HepG2 (cell line): ENCODE data around the gene PTEN. TPM values are rescaled to one million over a fixed set of nuclear protein-coding genes. Genes with fewer than 3 reads are reported as not detected.

Experiments
- ATAC-seq: fragments of 200-7000 bp; cut with Tn5 transposase; 3 replicates; pipeline ENCODE4 v1.9.1; 2020; ENCODE audit warnings: mild to moderate bottlenecking, moderate library complexity
- BruUV-seq: library from RNA; stranded (reverse); fragments of 400-500 nt; replicated peaks from 2 replicates; lab custom pipeline; 2021; lab: Mats Ljungman, UMichigan
- CTCF ChIA-PET: fragments of 300-600 bp; formaldehyde crosslinking; extraction: SDS; loops from one replicate; lab custom pipeline; 2021; ENCODE audit warnings: low total read pairs, inconsistent platforms, low intra/inter-chr PET ratio; lab: Yijun Ruan, JAX
- POLR2A ChIA-PET: fragments of 350-600 bp; sonication (Branson Sonifier 250); formaldehyde crosslinking; loops from one replicate; lab custom pipeline; 2020; ENCODE audit warnings: antibody characterized with exemption, inconsistent platforms; lab: Yijun Ruan, JAX
- DNase-seq: peaks from one replicate; pipeline ENCODE4 v3.0.0-alpha.2; 2015; ENCODE audit warnings: low spot score
- FAIRE-seq: peaks from 3 replicates; lab custom pipeline; 2011; peaks lifted over from hg19 to GRCh38; lab: Jason Lieb, UNC
- H2AFZ ChIP-seq: one replicate; pipeline ENCODE4 v1.6.1; 2011; ENCODE audit warnings: low read length, inconsistent platforms
- H3K27ac ChIP-seq: fragments of 300-600 bp; 3 replicates; pipeline ENCODE4 v1.8.0; 2011; ENCODE audit warnings: mixed run types, mild to moderate bottlenecking, mixed read lengths, low read length, inconsistent platforms; ENCODE audit not compliant: insufficient read depth; ENCODE audit errors: extremely low read length
- H3K27me3 ChIP-seq, 2 experiments: fragments of 200-600 bp in 1 of 2; 2 replicates in 1 of 2; 3 replicates in 1 of 2; pipeline versions ENCODE4 v1.6.0 to v1.8.0; 2011; ENCODE audit warnings: low read length in 2 of 2, mild to moderate bottlenecking in 2 of 2, moderate library complexity in 2 of 2, inconsistent platforms in 1 of 2; ENCODE audit not compliant: insufficient read depth in 2 of 2, control insufficient read depth in 1 of 2
- H3K36me3 ChIP-seq, 2 experiments: fragments of 200-600 bp in 1 of 2; replicated peaks in 1 of 2; 2 replicates in 1 of 2; 3 replicates in 1 of 2; pipeline versions ENCODE4 v1.5.1 to v1.8.0; 2011; ENCODE audit warnings: low read length in 2 of 2, inconsistent platforms in 1 of 2; ENCODE audit not compliant: insufficient read depth in 2 of 2, control insufficient read depth in 1 of 2
- H3K4me1 ChIP-seq: 2 replicates; pipeline ENCODE4 v1.5.1; 2012; ENCODE audit warnings: low read length, inconsistent platforms; ENCODE audit not compliant: insufficient read depth
- H3K4me2 ChIP-seq: 2 replicates; pipeline ENCODE4 v1.6.0; 2011; ENCODE audit warnings: low read depth, low read length, inconsistent platforms
- H3K4me3 ChIP-seq, 3 experiments: fragments of 200-600 bp in 1 of 3; sonication (generic), shearing (Covaris generic) in 1 of 3; replicated peaks in 1 of 3; 2 replicates each; pipeline ENCODE4 v1.5.1; 2011 to 2016; ENCODE audit warnings: low read length in 3 of 3, inconsistent platforms in 2 of 3, low read depth in 2 of 3, mild to moderate bottlenecking in 2 of 3, control low read depth in 1 of 3, mixed read lengths in 1 of 3; ENCODE audit not compliant: insufficient read depth in 1 of 3
- H3K79me2 ChIP-seq: one replicate; pipeline ENCODE4 v1.6.1; 2011; ENCODE audit warnings: low read length, inconsistent platforms; ENCODE audit not compliant: insufficient read depth
- H3K9ac ChIP-seq: 2 replicates; pipeline ENCODE4 v1.6.0; 2011; ENCODE audit warnings: mild to moderate bottlenecking, low read depth, low read length, inconsistent platforms; ENCODE audit not compliant: insufficient read depth
- H3K9me3 ChIP-seq: 2 replicates; pipeline ENCODE4 v1.5.1; 2012; ENCODE audit warnings: mild to moderate bottlenecking, low read length
- H4K20me1 ChIP-seq: 2 replicates; pipeline ENCODE4 v1.6.0; 2011; ENCODE audit warnings: inconsistent platforms, mild to moderate bottlenecking, low read length, moderate library complexity; ENCODE audit not compliant: insufficient read depth
- E2F1 ChIP-seq: sonication (generic); formaldehyde crosslinking; IDR thresholded peaks from 2 replicates; pipeline ENCODE4 v1.5.0; 2020; ENCODE audit warnings: missing genetic modification reagents
- FOSL1 ChIP-seq: sonication (generic); formaldehyde crosslinking; IDR thresholded peaks from 2 replicates; pipeline ENCODE4 v1.9.0; 2021; ENCODE audit warnings: missing genetic modification reagents, borderline replicate concordance
- FOXA3 ChIP-seq: IDR thresholded peaks from 2 replicates; pipeline ENCODE4 v1.6.1; 2016; ENCODE audit warnings: missing genetic modification reagents, missing compliant biosample characterization
- IRX3 ChIP-seq: sonication (generic); formaldehyde crosslinking; IDR thresholded peaks from 2 replicates; pipeline ENCODE4 v1.8.1; 2023; ENCODE audit warnings: mild to moderate bottlenecking, low read depth, missing genetic modification reagents, borderline replicate concordance
- MAFF ChIP-seq: IDR thresholded peaks from 2 replicates; pipeline ENCODE4 v1.6.1; 2011; ENCODE audit warnings: low read depth, low read length, improper control_type of control experiment
- MAFK ChIP-seq, 2 experiments: IDR thresholded peaks in 1 of 2; conservative IDR thresholded peaks in 1 of 2; 2 replicates each; pipeline ENCODE4 v1.6.1; 2011; ENCODE audit warnings: improper control_type of control experiment in 2 of 2, low read length in 2 of 2
- STAT5B ChIP-seq: sonication (generic); formaldehyde crosslinking; IDR thresholded peaks from 2 replicates; pipeline ENCODE4 v1.4.0; 2020; ENCODE audit warnings: missing genetic modification reagents
- TGIF2 ChIP-seq: IDR thresholded peaks from 2 replicates; pipeline ENCODE4 v1.6.1; 2016; ENCODE audit warnings: control low read depth, missing compliant biosample characterization
- ZNF605 ChIP-seq: sonication (generic); formaldehyde crosslinking; IDR thresholded peaks from 2 replicates; pipeline ENCODE4 v1.8.0; 2022; ENCODE audit warnings: mild to moderate bottlenecking, missing genetic modification reagents
- WGBS: methylation state at CpG from one replicate; pipeline ENCODE4 v1.1.6; 2017; ENCODE audit warnings: low lambda C conversion rate; 5-methylcytosine and 5-hydroxymethylcytosine counted together
- in situ Hi-C: cut with HindIII; loops from 2 replicates; pipeline ENCODE4 v1.10.0; 2017; ENCODE audit warnings: low pct_unique_long_range_greater_than_20kb; ENCODE audit not compliant: extremely low pct_ligation_motif_present
- intact Hi-C: fragments of 100-400 bp; cut with micrococcal nuclease; formaldehyde crosslinking; loops from one replicate; pipeline ENCODE4 v1.10.0; 2022; ENCODE audit not compliant: unreplicated experiment
- polyA plus RNA-seq, 8 experiments: library from polyadenylated mRNA; depleted of rRNA in 3 of 8; stranded (reverse) in 7 of 8; unstranded in 1 of 8; fragments of >200 nt; fragmentation: Illumina TruSeq in 4 of 8; extraction: Trizol in 4 of 8; gene quantifications; 2 replicates each; pipeline versions ENCODE4 v1.2.1 to v1.2.3, GENCODE V29; 2011 to 2016; ENCODE audit warnings: low read depth in 4 of 8, missing spikeins in 1 of 8, mixed read lengths in 1 of 8; ENCODE audit not compliant: insufficient read depth in 1 of 8
- total RNA-seq, 5 experiments: library from RNA; depleted of rRNA; stranded (reverse); fragments of >200 nt; fragmentation: Illumina TruSeq; extraction: Trizol; gene quantifications; 2 replicates each; pipeline ENCODE4 v1.2.3, GENCODE V29; 2016; ENCODE audit warnings: low read depth in 1 of 5
- TF ChIP-seq, protein P1 (sequence below): sonication (generic); formaldehyde crosslinking; IDR thresholded peaks from 2 replicates; pipeline ENCODE4 v1.8.1; 2023; ENCODE audit warnings: mild to moderate bottlenecking, inconsistent platforms, moderate library complexity, missing genetic modification reagents, borderline replicate concordance

PTEN gene
- total and polyA plus RNA-seq, 2 of the 13 experiments (the other 11 are each of a cell fraction or from before 2014, with no cell fraction given) = 30.3 to 61.3 TPM

DNA sequence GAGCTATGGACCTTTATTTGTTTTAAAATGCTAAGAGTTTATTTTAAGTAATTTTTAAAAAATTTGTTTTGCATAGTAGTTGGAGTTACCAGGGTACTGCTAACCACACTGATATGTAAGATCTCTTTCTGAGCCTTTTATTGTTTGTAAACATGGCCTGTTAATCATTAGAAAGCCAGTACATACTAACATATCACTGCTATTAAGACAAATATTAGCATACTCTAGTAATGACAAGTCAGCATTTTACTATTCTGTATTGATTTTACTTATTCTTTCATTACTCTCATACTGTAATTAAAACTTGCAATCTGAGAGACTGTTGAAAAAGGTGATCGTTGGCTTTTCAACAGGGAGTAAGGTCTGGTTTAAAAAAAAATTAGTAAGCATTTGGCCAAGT is 66.7 kb downstream of the PTEN start:
- H2AFZ ChIP-seq = no peak overlapping the region
- TF ChIP-seq ZNF605 (CRISPR knock-in tag) (no peak), FOXA3 (CRISPR knock-in tag) (no peak), STAT5B (CRISPR knock-in tag) (no peak), E2F1 (CRISPR knock-in tag) (no peak), TGIF2 (CRISPR knock-in tag) (no peak), IRX3 (no peak), FOSL1 (CRISPR knock-in tag) (no peak), MAFK (conservative IDR thresholded peaks at IDR 0.05 in 1 of 2, IDR thresholded peaks at IDR 0.05 in 1 of 2; ENCODE audit: low read length in 2 of 2) (peak; percentile 89 to 93), MAFF (peak; percentile 91)
- TF ChIP-seq, protein P1, sequence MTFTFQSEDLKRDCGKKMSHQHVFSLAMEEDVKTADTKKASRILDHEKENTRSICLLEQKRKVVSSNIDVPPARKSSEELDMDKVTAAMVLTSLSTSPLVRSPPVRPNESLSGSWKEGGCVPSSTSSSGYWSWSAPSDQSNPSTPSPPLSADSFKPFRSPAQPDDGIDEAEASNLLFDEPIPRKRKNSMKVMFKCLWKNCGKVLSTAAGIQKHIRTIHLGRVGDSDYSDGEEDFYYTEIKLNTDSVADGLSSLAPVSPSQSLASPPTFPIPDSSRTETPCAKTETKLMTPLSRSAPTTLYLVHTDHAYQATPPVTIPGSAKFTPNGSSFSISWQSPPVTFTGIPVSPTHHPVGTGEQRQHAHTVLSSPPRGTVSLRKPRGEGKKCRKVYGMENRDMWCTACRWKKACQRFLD (CRISPR knock-in tag) = no peak
- peaks cover 4 to 9% of the 10 kb centered on the region in 2 experiments; a peak in 3 of 5 replicates for H3K36me3 ChIP-seq
- no peak overlapping the region for H3K27ac ChIP-seq
- WGBS = 92% methylated on average over 1 of the region's 1 CpG
- in situ Hi-C loops (no loop called here), intact Hi-C loops (no loop called here)
- no peak overlapping the region for H3K4me2 ChIP-seq
- H4K20me1 ChIP-seq = no peaks in the 10 kb centered on the region; the same call in 1 of the 2 replicates
- H3K9ac ChIP-seq = no peak overlapping the region
- no peaks in the 10 kb centered on the region for H3K9me3 ChIP-seq
- no peaks in the 10 kb centered on the region for H3K4me1 ChIP-seq
- no peaks in the 10 kb centered on the region for H3K27me3 ChIP-seq
- no peak for ATAC-seq
- no peak for FAIRE-seq
- H3K4me3 ChIP-seq = no peak overlapping the region
- ChIA-PET POLR2A (no interaction called here), CTCF (no interaction called here)
- no peak for DNase-seq
- BruUV-seq = no TSS peak
- peaks cover 2% of the 10 kb centered on the region for H3K79me2 ChIP-seq
